ENCODE measurements around the gene WDR90. TPM values are rescaled to one million over a fixed set of nuclear protein-coding genes. Genes with fewer than 3 reads are reported as not detected.

Gene WDR90
- total and polyA plus RNA-seq, 10 of the 15 experiments (the other 5 are each of a cell fraction or from before 2014, with no cell fraction given): 2.0 to 65.0 (median 16.7) TPM

- TF ChIP-seq, protein P1, sequence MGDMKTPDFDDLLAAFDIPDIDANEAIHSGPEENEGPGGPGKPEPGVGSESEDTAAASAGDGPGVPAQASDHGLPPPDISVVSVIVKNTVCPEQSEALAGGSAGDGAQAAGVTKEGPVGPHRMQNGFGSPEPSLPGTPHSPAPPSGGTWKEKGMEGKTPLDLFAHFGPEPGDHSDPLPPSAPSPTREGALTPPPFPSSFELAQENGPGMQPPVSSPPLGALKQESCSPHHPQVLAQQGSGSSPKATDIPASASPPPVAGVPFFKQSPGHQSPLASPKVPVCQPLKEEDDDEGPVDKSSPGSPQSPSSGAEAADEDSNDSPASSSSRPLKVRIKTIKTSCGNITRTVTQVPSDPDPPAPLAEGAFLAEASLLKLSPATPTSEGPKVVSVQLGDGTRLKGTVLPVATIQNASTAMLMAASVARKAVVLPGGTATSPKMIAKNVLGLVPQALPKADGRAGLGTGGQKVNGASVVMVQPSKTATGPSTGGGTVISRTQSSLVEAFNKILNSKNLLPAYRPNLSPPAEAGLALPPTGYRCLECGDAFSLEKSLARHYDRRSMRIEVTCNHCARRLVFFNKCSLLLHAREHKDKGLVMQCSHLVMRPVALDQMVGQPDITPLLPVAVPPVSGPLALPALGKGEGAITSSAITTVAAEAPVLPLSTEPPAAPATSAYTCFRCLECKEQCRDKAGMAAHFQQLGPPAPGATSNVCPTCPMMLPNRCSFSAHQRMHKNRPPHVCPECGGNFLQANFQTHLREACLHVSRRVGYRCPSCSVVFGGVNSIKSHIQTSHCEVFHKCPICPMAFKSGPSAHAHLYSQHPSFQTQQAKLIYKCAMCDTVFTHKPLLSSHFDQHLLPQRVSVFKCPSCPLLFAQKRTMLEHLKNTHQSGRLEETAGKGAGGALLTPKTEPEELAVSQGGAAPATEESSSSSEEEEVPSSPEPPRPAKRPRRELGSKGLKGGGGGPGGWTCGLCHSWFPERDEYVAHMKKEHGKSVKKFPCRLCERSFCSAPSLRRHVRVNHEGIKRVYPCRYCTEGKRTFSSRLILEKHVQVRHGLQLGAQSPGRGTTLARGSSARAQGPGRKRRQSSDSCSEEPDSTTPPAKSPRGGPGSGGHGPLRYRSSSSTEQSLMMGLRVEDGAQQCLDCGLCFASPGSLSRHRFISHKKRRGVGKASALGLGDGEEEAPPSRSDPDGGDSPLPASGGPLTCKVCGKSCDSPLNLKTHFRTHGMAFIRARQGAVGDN (IDR thresholded peaks at IDR 0.05): peak; percentile 81
- TF ChIP-seq CREM (IDR thresholded peaks at IDR 0.05; ENCODE audit: low read depth) (no peak), SREBF2 (IDR thresholded peaks at IDR 0.05; ENCODE audit: low read length) (0 out of 2 replicates have a peak, but pooled peaks have one; percentile 39), NBN (IDR thresholded peaks at IDR 0.05) (no peak), RCOR1 (conservative IDR thresholded peaks at IDR 0.05; ENCODE audit: low read depth, low read length) (no peak), BCLAF1 (IDR thresholded peaks at IDR 0.05) (peak; percentile 62), SMAD1 (IDR thresholded peaks at IDR 0.05; ENCODE audit: low read depth, partially characterized antibody) (no peak), HCFC1 (IDR thresholded peaks at IDR 0.05; ENCODE audit: low read length) (peak; percentile 80), STAT1 (conservative IDR thresholded peaks at IDR 0.05) (peak; percentile 87; the same call in 1 of the 2 replicates), NR2C1 (IDR thresholded peaks at IDR 0.05) (peak; percentile 86), TARDBP (IDR thresholded peaks at IDR 0.05; ENCODE audit: borderline replicate concordance) (0 out of 2 replicates have a peak, but pooled peaks have one; percentile 70), NRF1 (conservative IDR thresholded peaks at IDR 0.05; ENCODE audit: low read depth, low read length) (no peak), ZNF592 (IDR thresholded peaks at IDR 0.05) (peak; percentile 96), MEF2A (IDR thresholded peaks at IDR 0.05; ENCODE audit: insufficient read depth, low read depth, low read length) (peak; percentile 81; the same call in 1 of the 2 replicates), NFIC (IDR thresholded peaks at IDR 0.05; ENCODE audit: low read depth, low read length) (no peak), MEF2B (IDR thresholded peaks at IDR 0.05; ENCODE audit: partially characterized antibody, poor library complexity, severe bottlenecking) (no peak)
- TF ChIP-seq, protein P2, sequence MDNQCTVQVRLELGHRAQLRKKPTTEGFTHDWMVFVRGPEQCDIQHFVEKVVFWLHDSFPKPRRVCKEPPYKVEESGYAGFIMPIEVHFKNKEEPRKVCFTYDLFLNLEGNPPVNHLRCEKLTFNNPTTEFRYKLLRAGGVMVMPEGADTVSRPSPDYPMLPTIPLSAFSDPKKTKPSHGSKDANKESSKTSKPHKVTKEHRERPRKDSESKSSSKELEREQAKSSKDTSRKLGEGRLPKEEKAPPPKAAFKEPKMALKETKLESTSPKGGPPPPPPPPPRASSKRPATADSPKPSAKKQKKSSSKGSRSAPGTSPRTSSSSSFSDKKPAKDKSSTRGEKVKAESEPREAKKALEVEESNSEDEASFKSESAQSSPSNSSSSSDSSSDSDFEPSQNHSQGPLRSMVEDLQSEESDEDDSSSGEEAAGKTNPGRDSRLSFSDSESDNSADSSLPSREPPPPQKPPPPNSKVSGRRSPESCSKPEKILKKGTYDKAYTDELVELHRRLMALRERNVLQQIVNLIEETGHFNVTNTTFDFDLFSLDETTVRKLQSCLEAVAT (IDR thresholded peaks at IDR 0.05): 0 out of 2 replicates have a peak, but pooled peaks have one; percentile 53
Observed at GRCh38 chr16:667780-668518, 18.8 kb downstream of the WDR90 start, which contains the start of gene RHOT2 (continued).
